ENCODE results near the gene ADCK1.

ADCK1 gene

GRCh38 chr14:77869340-77869739, 69.4 kb downstream of the ADCK1 start:
- no peak for TF ChIP-seq GATA3 (IDR thresholded peaks at IDR 0.05; ENCODE audit: low read depth, low read length)
- no peak for TF ChIP-seq GATA2 (IDR thresholded peaks at IDR 0.05; ENCODE audit: low read depth, low read length)

- TF ChIP-seq GATA2 (IDR thresholded peaks at IDR 0.05; ENCODE audit: low read depth, low read length) (no peak), GATA3 (IDR thresholded peaks at IDR 0.05; ENCODE audit: low read depth, low read length) (no peak)
These were observed 70.7 kb downstream of the ADCK1 start for GRCh38 chr14:77870646-77871045.

GRCh38 chr14:77872152-77872551, 72.2 kb downstream of the ADCK1 start:
- no peak for TF ChIP-seq GATA3 (IDR thresholded peaks at IDR 0.05; ENCODE audit: low read depth, low read length)
- no peak for TF ChIP-seq GATA2 (IDR thresholded peaks at IDR 0.05; ENCODE audit: low read depth, low read length)

GRCh38 chr14:77872983-77873382, 73.1 kb downstream of the ADCK1 start:
- TF ChIP-seq GATA2 (IDR thresholded peaks at IDR 0.05; ENCODE audit: low read depth, low read length) (no peak), GATA3 (IDR thresholded peaks at IDR 0.05; ENCODE audit: low read depth, low read length) (no peak)

GRCh38 chr14:77878783-77879182, 78.9 kb downstream of the ADCK1 start:
- TF ChIP-seq GATA2 (IDR thresholded peaks at IDR 0.05; ENCODE audit: low read depth, low read length), result peak; percentile 40
- no peak for TF ChIP-seq GATA3 (IDR thresholded peaks at IDR 0.05; ENCODE audit: low read depth, low read length)

GRCh38 chr14:77880056-77880455, 80.1 kb downstream of the ADCK1 start:
- TF ChIP-seq GATA3 (IDR thresholded peaks at IDR 0.05; ENCODE audit: low read depth, low read length) (no peak), GATA2 (IDR thresholded peaks at IDR 0.05; ENCODE audit: low read depth, low read length) (no peak)

- TF ChIP-seq GATA3 (IDR thresholded peaks at IDR 0.05; ENCODE audit: low read depth, low read length) (no peak), GATA2 (IDR thresholded peaks at IDR 0.05; ENCODE audit: low read depth, low read length) (peak; percentile 56)
These were observed 82.2 kb downstream of the ADCK1 start for GRCh38 chr14:77882098-77882497.

GRCh38 chr14:77882636-77883035, 82.7 kb downstream of the ADCK1 start:
- TF ChIP-seq GATA2 (IDR thresholded peaks at IDR 0.05; ENCODE audit: low read depth, low read length), result no peak
- TF ChIP-seq GATA3 (IDR thresholded peaks at IDR 0.05; ENCODE audit: low read depth, low read length), result no peak

GRCh38 chr14:77883131-77883846, 83.4 kb downstream of the ADCK1 start:
- TF ChIP-seq GATA2 (IDR thresholded peaks at IDR 0.05; ENCODE audit: low read depth, low read length), result no peak

GRCh38 chr14:77883847-77884238, 83.9 kb downstream of the ADCK1 start:
- peak; percentile 83 for TF ChIP-seq GATA2 (IDR thresholded peaks at IDR 0.05; ENCODE audit: low read depth, low read length)
- TF ChIP-seq GATA3 (IDR thresholded peaks at IDR 0.05; ENCODE audit: low read depth, low read length), result 0 out of 2 replicates have a peak, but pooled peaks have one; percentile 32

GRCh38 chr14:77885367-77885766, 85.5 kb downstream of the ADCK1 start:
- TF ChIP-seq GATA3 (IDR thresholded peaks at IDR 0.05; ENCODE audit: low read depth, low read length) (no peak), GATA2 (IDR thresholded peaks at IDR 0.05; ENCODE audit: low read depth, low read length) (no peak)

GRCh38 chr14:77886010-77886409, 86.1 kb downstream of the ADCK1 start:
- TF ChIP-seq GATA3 (IDR thresholded peaks at IDR 0.05; ENCODE audit: low read depth, low read length) (no peak), GATA2 (IDR thresholded peaks at IDR 0.05; ENCODE audit: low read depth, low read length) (no peak)

- TF ChIP-seq GATA3 (IDR thresholded peaks at IDR 0.05; ENCODE audit: low read depth, low read length) (no peak), GATA2 (IDR thresholded peaks at IDR 0.05; ENCODE audit: low read depth, low read length) (no peak)
These were observed 90.1 kb downstream of the ADCK1 start for GRCh38 chr14:77889971-77890442.

- TF ChIP-seq GATA3 (IDR thresholded peaks at IDR 0.05; ENCODE audit: low read depth, low read length) (no peak), GATA2 (IDR thresholded peaks at IDR 0.05; ENCODE audit: low read depth, low read length) (no peak)
These were observed 91.0 kb downstream of the ADCK1 start for GRCh38 chr14:77890873-77891272.

GRCh38 chr14:77892381-77892871, 92.5 kb downstream of the ADCK1 start:
- no peak for TF ChIP-seq GATA2 (IDR thresholded peaks at IDR 0.05; ENCODE audit: low read depth, low read length)
- no peak for TF ChIP-seq GATA3 (IDR thresholded peaks at IDR 0.05; ENCODE audit: low read depth, low read length)
